NB4 (cell line): ENCODE measurements around the gene RGS4.

Source experiments
- CTCF ChIP-seq: IDR thresholded peaks from one replicate; pipeline ENCODE4 v1.5.1; 2012; ENCODE audit warnings: low read depth, low read length
- POLR2A ChIP-seq: IDR thresholded peaks from 2 replicates; pipeline ENCODE4 v1.6.1; 2011; ENCODE audit warnings: mild to moderate bottlenecking; ENCODE audit not compliant: insufficient read length; ENCODE audit errors: extremely low read depth

GRCh38 chr1:163069655-163070277, 605 bp downstream of the RGS4 start:
- TF ChIP-seq CTCF (no peak), POLR2A (no peak)
